SKM-1 (cell line): ENCODE data around the gene BPIFB3.
"Not testable (repeated sequence)": the region's sequence is repeated elsewhere in the genome, so short reads cannot be mapped to it uniquely, and the experiment has no call there.

Experiments
- DNase-seq: peaks from one replicate; lab custom pipeline; 2025; ENCODE audit not compliant: unreplicated experiment; lab: John Stamatoyannopoulos, UW

BPIFB3 gene

GRCh38 chr20:33027769-33028751 lies 25.6 kb upstream of the BPIFB3 start:
- no peak for DNase-seq

DNA sequence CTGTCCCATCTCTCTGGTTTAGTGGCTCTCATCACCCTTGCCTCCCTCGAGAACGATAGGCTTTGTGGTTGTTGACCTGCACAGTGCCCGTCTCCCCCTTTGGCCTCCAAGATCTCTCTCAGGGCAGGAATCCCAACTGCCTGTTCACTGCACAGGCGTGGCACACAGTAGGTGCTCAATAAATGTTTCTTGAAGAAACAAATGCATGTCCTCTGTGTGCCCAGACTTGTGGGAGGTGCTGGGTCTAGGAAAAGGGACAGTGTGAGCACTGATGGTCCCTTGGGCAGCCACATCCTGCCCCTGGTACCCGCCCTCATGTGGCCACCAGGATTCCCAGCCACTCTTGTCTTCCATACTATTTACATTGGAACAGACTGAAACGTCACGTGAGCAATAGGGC lies 24.8 kb upstream of the BPIFB3 start:
- DNase-seq: no peak

- DNase-seq: no peak
Observed at GRCh38 chr20:33030076-33030475, 23.6 kb upstream of the BPIFB3 start.

- DNase-seq: no peak
Observed at GRCh38 chr20:33030569-33030968, 23.1 kb upstream of the BPIFB3 start.

- DNase-seq: no peak
Observed at GRCh38 chr20:33031531-33031930, 22.2 kb upstream of the BPIFB3 start, which contains the start of gene BPIFB6. Gene BPIFB6, plus strand, starts transcription at chr20:33031648. Its CDS starts 0 bp downstream, at chr20:33031648.

DNA sequence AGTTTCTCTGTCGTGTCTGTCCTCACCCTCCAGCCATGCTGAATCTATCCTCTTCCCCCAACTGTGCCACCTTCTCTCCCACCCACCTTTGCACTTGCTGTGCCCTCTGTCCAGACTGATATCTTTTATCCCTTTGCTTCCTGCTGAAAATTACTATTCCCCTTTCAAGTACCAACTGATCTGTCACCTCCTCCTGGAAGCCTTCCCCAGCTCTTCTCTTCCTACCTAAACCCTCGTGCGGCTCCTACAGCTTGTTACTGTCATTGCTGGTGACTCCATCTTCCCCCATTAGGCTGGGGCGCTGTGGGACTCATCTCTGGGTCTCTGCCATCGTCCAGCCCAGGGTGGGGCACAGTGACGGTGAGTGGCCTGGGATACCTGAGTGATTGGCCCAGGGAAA lies 21.1 kb upstream of the BPIFB3 start:
- DNase-seq: no peak

- no peak for DNase-seq
Observed at GRCh38 chr20:33033381-33033780, 20.3 kb upstream of the BPIFB3 start.

DNA sequence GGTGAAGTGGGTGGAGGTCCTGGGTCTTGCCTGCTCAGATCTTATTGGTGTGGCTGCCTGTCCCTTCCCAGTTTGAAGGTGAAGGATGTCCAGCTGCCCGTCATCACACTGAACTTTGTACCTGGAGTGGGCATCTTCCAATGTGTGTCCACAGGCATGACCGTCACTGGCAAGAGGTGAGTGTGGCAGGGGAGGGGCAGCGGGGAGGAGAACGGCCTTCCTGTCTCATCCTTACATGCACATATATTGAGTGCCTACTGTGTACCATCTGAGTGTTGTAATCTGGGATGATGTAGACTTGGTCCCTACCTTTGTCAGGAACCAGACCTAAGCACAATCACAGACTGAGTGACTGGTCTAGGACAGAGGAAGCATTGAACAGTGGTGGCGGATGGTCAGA lies 19.6 kb upstream of the BPIFB3 start:
- DNase-seq: no peak

DNA sequence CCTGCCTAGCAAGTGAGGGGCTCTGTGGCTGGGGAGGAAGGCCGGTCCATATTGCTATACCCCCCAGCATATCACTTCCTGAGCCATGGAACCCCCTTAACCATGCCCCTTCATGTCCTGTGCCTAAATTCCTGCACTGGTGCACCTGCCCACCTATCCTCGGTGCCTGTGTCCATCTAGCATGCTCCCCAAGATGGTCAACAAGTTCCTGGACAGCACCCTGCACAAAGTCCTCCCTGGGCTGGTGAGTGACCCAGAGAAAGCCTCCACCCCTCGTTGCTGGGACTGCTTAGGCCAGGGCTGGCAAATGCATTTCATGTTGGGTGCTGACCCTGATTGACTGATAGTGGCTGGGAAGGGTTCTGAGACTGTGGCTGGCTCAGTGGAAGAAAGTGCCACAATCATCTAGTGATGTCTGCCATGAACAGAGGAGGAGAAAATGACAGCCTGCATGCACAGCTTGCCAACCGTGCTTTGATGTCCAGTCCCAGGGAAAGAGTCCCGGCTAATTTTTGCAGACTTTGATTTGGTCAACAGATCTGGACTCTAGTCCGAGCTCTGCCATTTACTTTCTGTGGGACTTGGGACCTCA lies 18.7 kb upstream of the BPIFB3 start:
- DNase-seq: no peak

GRCh38 chr20:33037456-33037855 lies 16.2 kb upstream of the BPIFB3 start:
- no peak for DNase-seq

- no peak for DNase-seq
Observed at GRCh38 chr20:33038243-33038642, 15.5 kb upstream of the BPIFB3 start.

GRCh38 chr20:33042430-33042829 lies 11.3 kb upstream of the BPIFB3 start:
- no peak for DNase-seq

- no peak for DNase-seq
Observed at GRCh38 chr20:33042983-33043730, 10.5 kb upstream of the BPIFB3 start.

DNA sequence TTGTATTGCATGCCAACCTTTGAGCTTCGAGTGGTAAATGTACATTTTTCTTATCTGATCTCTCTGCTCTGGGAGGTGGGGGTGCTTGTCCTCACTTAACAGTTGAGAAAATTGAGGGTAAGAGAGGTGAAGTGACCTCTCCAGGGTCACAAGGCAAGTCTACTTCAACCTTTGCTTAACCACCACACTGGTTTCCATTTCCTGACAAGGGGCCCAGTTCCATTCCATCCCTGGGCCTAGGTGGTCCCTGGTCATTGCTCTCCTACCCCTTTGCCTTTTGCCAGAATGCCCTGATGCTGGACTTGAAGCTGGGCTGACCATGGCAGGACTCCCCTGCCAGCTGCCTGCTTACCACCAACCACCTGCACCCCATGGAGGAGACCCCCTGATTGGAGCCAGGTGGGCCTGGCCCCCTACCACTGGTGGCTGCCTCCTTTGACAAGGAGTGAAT lies 9.9 kb upstream of the BPIFB3 start:
- DNase-seq: no peak

DNA sequence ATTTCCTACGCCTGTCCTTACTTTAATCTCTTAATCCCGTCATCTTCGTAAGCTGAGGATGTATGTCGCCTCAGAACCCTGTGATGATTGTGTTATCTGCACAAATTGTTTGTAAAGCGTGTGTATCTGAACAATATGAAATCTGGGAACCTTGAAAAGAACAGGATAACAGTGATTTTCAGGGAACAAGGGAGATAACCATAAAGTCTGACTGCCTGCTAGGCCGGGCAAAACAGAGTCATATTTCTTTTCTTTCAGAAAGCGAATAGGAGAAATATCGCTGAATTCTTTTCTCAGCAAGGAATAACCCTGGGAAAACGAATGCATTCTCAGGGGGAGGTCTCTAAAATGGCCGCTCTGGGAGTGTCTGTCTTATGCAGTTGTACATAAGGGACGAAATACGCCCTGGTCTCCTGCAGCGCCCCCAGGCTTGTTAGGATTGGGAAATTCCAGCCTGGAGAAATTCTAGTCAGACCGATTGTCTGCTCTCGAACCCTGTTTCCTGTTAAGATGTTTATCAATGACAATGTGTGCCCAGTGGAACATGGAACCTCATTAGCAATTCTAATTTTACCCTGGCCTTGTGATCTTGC lies 8.5 kb upstream of the BPIFB3 start:
- DNase-seq: not testable (repeated sequence)

DNA sequence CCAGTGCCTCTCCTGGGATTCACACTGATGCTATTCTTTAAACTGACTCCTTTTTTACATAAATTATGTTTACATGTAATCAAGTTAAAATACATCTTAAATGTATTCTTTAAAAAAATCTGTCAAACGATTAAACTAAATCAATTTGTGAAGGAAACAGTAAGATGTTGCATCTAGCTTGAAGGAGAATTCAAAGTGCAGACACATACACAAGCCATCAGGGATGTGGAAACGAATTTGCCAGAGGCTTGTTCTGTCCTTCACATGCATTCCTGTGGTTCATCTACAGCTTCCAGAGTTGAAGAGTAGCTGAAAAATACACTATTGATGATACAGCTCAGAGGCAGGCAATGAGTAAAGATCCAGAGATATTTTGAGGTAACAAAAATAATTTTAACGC lies 7.3 kb upstream of the BPIFB3 start:
- DNase-seq: no peak

DNA sequence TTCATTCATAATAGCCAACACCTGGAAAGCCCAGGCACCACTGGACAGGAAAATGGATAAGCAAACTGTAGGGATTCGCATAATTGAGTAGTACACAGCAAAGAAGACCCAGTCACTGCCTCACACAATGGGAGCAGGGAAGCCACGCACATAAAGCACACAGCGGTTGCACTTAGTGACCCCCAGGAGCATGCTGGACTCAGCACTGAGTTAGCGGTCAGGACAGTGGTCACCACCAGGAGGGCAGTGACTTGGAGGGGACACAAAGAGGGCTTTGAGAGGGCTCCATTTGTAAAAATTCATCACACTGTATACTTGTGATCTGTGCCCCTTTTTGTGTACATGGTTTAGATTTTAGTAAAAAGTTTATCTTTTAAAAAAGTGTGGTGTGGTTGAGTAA lies 2.4 kb upstream of the BPIFB3 start:
- DNase-seq: no peak

DNA sequence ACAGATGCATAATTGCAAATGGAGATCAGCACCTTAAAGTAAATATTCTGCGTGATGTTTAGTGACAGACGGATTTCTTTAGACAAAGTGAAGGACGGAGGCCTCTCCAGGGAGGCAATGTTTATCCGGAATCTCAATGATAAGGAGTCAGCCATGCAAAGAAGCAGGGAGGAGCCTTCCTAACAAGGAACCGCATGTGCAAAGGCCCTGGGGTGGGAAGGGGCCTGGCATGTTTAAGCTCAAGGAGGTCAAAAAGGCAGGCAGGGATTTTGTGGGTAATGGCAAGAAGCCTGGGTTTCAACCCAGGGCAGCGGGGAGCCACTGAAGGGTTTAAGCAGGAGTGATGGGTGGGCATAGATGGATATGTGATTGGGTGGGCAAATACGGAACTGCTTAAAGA lies 678 bp downstream of the BPIFB3 start:
- no peak for DNase-seq

DNA sequence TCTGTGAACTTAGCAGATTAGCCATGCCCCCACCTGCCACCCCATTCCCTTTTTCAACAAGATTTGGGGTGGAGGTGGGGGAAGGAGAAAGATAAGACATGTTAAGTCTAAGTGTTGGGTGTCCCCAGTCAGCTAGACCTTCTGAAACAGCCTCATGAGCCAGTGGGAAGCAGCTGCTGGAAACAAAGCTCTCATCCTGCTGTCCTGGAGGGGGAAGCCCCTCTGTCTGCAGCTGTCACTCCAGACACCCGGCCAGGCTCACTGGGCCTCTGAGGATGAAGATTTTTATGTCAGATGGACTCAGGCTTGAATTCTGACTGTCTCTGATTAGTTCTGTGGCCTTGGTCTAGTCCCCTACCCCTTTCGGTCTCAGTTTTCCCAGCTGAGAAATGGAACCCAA lies 1.1 kb downstream of the BPIFB3 start:
- DNase-seq: no peak

GRCh38 chr20:33059136-33059535 lies 5.4 kb downstream of the BPIFB3 start:
- no peak for DNase-seq

- DNase-seq: no peak
Observed at GRCh38 chr20:33059741-33060390, 6.2 kb downstream of the BPIFB3 start.
